ENCODE measurements around the gene PDLIM5.
A peak's percentile ranks its signal among the peaks of the same experiment; 100 is the strongest.

The PDLIM5 gene

GRCh38 chr4:94428884-94429283 lies 22.9 kb upstream of the PDLIM5 start:
- DNase-seq (ENCODE audit: low read depth) = no peak
- no peaks in the 10 kb centered on the region for H3K27me3 ChIP-seq (replicated peaks; ENCODE audit: control insufficient read depth, insufficient read depth, low read length)
- no peak overlapping the region for H3K4me3 ChIP-seq (ENCODE audit: low read length)
- H3K9ac ChIP-seq (ENCODE audit: low read length) = no peak overlapping the region
- H3K36me3 ChIP-seq (ENCODE audit: control insufficient read depth, insufficient read depth, low read length, severe bottlenecking) = no peaks in the 10 kb centered on the region
- H3K4me1 ChIP-seq (ENCODE audit: control insufficient read depth, insufficient read depth, low read length) = no peaks in the 10 kb centered on the region
- peaks cover 29% of the 10 kb centered on the region for H3K9me3 ChIP-seq (ENCODE audit: control insufficient read depth, low read length)

GRCh38 chr4:94430406-94430805 lies 21.3 kb upstream of the PDLIM5 start:
- DNase-seq (ENCODE audit: low read depth) = no peak
- Histone ChIP-seq H3K4me3 (ENCODE audit: low read length) (no peak overlapping the region), H3K9ac (ENCODE audit: low read length) (no peak overlapping the region), H3K36me3 (ENCODE audit: control insufficient read depth, insufficient read depth, low read length, severe bottlenecking) (no peaks in the 10 kb centered on the region), H3K9me3 (ENCODE audit: control insufficient read depth, low read length) (peaks cover 24% of the 10 kb centered on the region), H3K27me3 (replicated peaks; ENCODE audit: control insufficient read depth, insufficient read depth, low read length) (no peaks in the 10 kb centered on the region), H3K4me1 (ENCODE audit: control insufficient read depth, insufficient read depth, low read length) (no peaks in the 10 kb centered on the region)

- Histone ChIP-seq H3K9me3 (ENCODE audit: control insufficient read depth, low read length) (peaks cover 15% of the 10 kb centered on the region), H3K36me3 (ENCODE audit: control insufficient read depth, insufficient read depth, low read length, severe bottlenecking) (no peaks in the 10 kb centered on the region), H3K27me3 (replicated peaks; ENCODE audit: control insufficient read depth, insufficient read depth, low read length) (no peaks in the 10 kb centered on the region), H3K4me1 (ENCODE audit: control insufficient read depth, insufficient read depth, low read length) (no peaks in the 10 kb centered on the region), H3K9ac (ENCODE audit: low read length) (no peak overlapping the region), H3K4me3 (ENCODE audit: low read length) (no peak overlapping the region)
- DNase-seq (ENCODE audit: low read depth) = no peak
Measured at GRCh38 chr4:94431388-94431787, 20.4 kb upstream of the PDLIM5 start.

- Histone ChIP-seq H3K4me3 (ENCODE audit: low read length) (no peak overlapping the region), H3K9me3 (ENCODE audit: control insufficient read depth, low read length) (no peaks in the 10 kb centered on the region), H3K4me1 (ENCODE audit: control insufficient read depth, insufficient read depth, low read length) (no peaks in the 10 kb centered on the region), H3K27me3 (replicated peaks; ENCODE audit: control insufficient read depth, insufficient read depth, low read length) (no peaks in the 10 kb centered on the region), H3K36me3 (ENCODE audit: control insufficient read depth, insufficient read depth, low read length, severe bottlenecking) (no peaks in the 10 kb centered on the region), H3K9ac (ENCODE audit: low read length) (no peak overlapping the region)
- no peak for DNase-seq (ENCODE audit: low read depth)
Measured at GRCh38 chr4:94434505-94434904, 17.2 kb upstream of the PDLIM5 start.

- DNase-seq (ENCODE audit: low read depth) = no peak
- H3K9ac ChIP-seq (ENCODE audit: low read length) = no peak overlapping the region
- no peaks in the 10 kb centered on the region for H3K27me3 ChIP-seq (replicated peaks; ENCODE audit: control insufficient read depth, insufficient read depth, low read length)
- H3K9me3 ChIP-seq (ENCODE audit: control insufficient read depth, low read length) = no peaks in the 10 kb centered on the region
- no peak overlapping the region for H3K4me3 ChIP-seq (ENCODE audit: low read length)
- H3K36me3 ChIP-seq (ENCODE audit: control insufficient read depth, insufficient read depth, low read length, severe bottlenecking) = no peaks in the 10 kb centered on the region
- no peaks in the 10 kb centered on the region for H3K4me1 ChIP-seq (ENCODE audit: control insufficient read depth, insufficient read depth, low read length)
Measured at GRCh38 chr4:94435874-94436273, 15.9 kb upstream of the PDLIM5 start.

- no peak overlapping the region for H3K9ac ChIP-seq (ENCODE audit: low read length)
- H3K27me3 ChIP-seq (replicated peaks; ENCODE audit: control insufficient read depth, insufficient read depth, low read length) = no peaks in the 10 kb centered on the region
- DNase-seq (ENCODE audit: low read depth) = no peak
- no peaks in the 10 kb centered on the region for H3K36me3 ChIP-seq (ENCODE audit: control insufficient read depth, insufficient read depth, low read length, severe bottlenecking)
- H3K9me3 ChIP-seq (ENCODE audit: control insufficient read depth, low read length) = no peaks in the 10 kb centered on the region
- H3K4me3 ChIP-seq (ENCODE audit: low read length) = no peak overlapping the region
- H3K4me1 ChIP-seq (ENCODE audit: control insufficient read depth, insufficient read depth, low read length) = no peaks in the 10 kb centered on the region
Measured at GRCh38 chr4:94436512-94436911, 15.2 kb upstream of the PDLIM5 start.

GRCh38 chr4:94439606-94440005 lies 12.1 kb upstream of the PDLIM5 start:
- Histone ChIP-seq H3K27me3 (replicated peaks; ENCODE audit: control insufficient read depth, insufficient read depth, low read length) (no peaks in the 10 kb centered on the region), H3K4me3 (ENCODE audit: low read length) (no peak overlapping the region), H3K9ac (ENCODE audit: low read length) (no peak overlapping the region), H3K36me3 (ENCODE audit: control insufficient read depth, insufficient read depth, low read length, severe bottlenecking) (no peaks in the 10 kb centered on the region), H3K9me3 (ENCODE audit: control insufficient read depth, low read length) (no peaks in the 10 kb centered on the region), H3K4me1 (ENCODE audit: control insufficient read depth, insufficient read depth, low read length) (peaks cover 11% of the 10 kb centered on the region)
- no peak for DNase-seq (ENCODE audit: low read depth)

- Histone ChIP-seq H3K4me1 (ENCODE audit: control insufficient read depth, insufficient read depth, low read length) (peaks cover 28% of the 10 kb centered on the region), H3K27me3 (replicated peaks; ENCODE audit: control insufficient read depth, insufficient read depth, low read length) (no peaks in the 10 kb centered on the region), H3K9me3 (ENCODE audit: control insufficient read depth, low read length) (no peaks in the 10 kb centered on the region), H3K9ac (ENCODE audit: low read length) (no peak overlapping the region), H3K4me3 (ENCODE audit: low read length) (no peak overlapping the region), H3K36me3 (ENCODE audit: control insufficient read depth, insufficient read depth, low read length, severe bottlenecking) (no peaks in the 10 kb centered on the region)
- DNase-seq (ENCODE audit: low read depth) = no peak
Measured at GRCh38 chr4:94441838-94442237, 9.9 kb upstream of the PDLIM5 start.

- no peaks in the 10 kb centered on the region for H3K36me3 ChIP-seq (ENCODE audit: control insufficient read depth, insufficient read depth, low read length, severe bottlenecking)
- DNase-seq (ENCODE audit: low read depth) = peak; percentile 19
- H3K9me3 ChIP-seq (ENCODE audit: control insufficient read depth, low read length) = no peaks in the 10 kb centered on the region
- no peaks in the 10 kb centered on the region for H3K27me3 ChIP-seq (replicated peaks; ENCODE audit: control insufficient read depth, insufficient read depth, low read length)
- no peak overlapping the region for H3K9ac ChIP-seq (ENCODE audit: low read length)
- peaks cover 32% of the 10 kb centered on the region for H3K4me1 ChIP-seq (ENCODE audit: control insufficient read depth, insufficient read depth, low read length)
- H3K4me3 ChIP-seq (ENCODE audit: low read length) = no peak overlapping the region
Measured at GRCh38 chr4:94442251-94442650, 9.5 kb upstream of the PDLIM5 start.

GRCh38 chr4:94446386-94446785 lies 5.4 kb upstream of the PDLIM5 start:
- no peak overlapping the region for H3K9ac ChIP-seq (ENCODE audit: low read length)
- H3K27me3 ChIP-seq (replicated peaks; ENCODE audit: control insufficient read depth, insufficient read depth, low read length) = no peaks in the 10 kb centered on the region
- peak; percentile 80 for DNase-seq (ENCODE audit: low read depth)
- H3K4me3 ChIP-seq (ENCODE audit: low read length) = no peak overlapping the region
- peaks cover 44% of the 10 kb centered on the region for H3K4me1 ChIP-seq (ENCODE audit: control insufficient read depth, insufficient read depth, low read length)
- no peaks in the 10 kb centered on the region for H3K9me3 ChIP-seq (ENCODE audit: control insufficient read depth, low read length)
- H3K36me3 ChIP-seq (ENCODE audit: control insufficient read depth, insufficient read depth, low read length, severe bottlenecking) = no peaks in the 10 kb centered on the region

- Histone ChIP-seq H3K36me3 (ENCODE audit: control insufficient read depth, insufficient read depth, low read length, severe bottlenecking) (no peaks in the 10 kb centered on the region), H3K4me3 (ENCODE audit: low read length) (no peak overlapping the region)
Measured at GRCh38 chr4:94447754-94448411, 3.9 kb upstream of the PDLIM5 start.

GRCh38 chr4:94448815-94449375 lies 2.8 kb upstream of the PDLIM5 start:
- no peaks in the 10 kb centered on the region for H3K9me3 ChIP-seq (ENCODE audit: control insufficient read depth, low read length)
- DNase-seq (ENCODE audit: low read depth) = no peak
- H3K9ac ChIP-seq (ENCODE audit: low read length) = no peak overlapping the region
- no peaks in the 10 kb centered on the region for H3K36me3 ChIP-seq (ENCODE audit: control insufficient read depth, insufficient read depth, low read length, severe bottlenecking)
- H3K4me1 ChIP-seq (ENCODE audit: control insufficient read depth, insufficient read depth, low read length) = peaks cover 38% of the 10 kb centered on the region
- no peak overlapping the region for H3K4me3 ChIP-seq (ENCODE audit: low read length)
- no peaks in the 10 kb centered on the region for H3K27me3 ChIP-seq (replicated peaks; ENCODE audit: control insufficient read depth, insufficient read depth, low read length)

More at GRCh38 chr4:94447754-94448411, 3.9 kb upstream of the PDLIM5 start:
- Histone ChIP-seq H3K4me1 (ENCODE audit: control insufficient read depth, insufficient read depth, low read length) (peaks cover 34% of the 10 kb centered on the region), H3K9ac (ENCODE audit: low read length) (no peak overlapping the region), H3K27me3 (replicated peaks; ENCODE audit: control insufficient read depth, insufficient read depth, low read length) (no peaks in the 10 kb centered on the region), H3K9me3 (ENCODE audit: control insufficient read depth, low read length) (no peaks in the 10 kb centered on the region)
- peak; percentile 7 for DNase-seq (ENCODE audit: low read depth)
